Measurements from ENCODE around the gene DDIT3.

- TF ChIP-seq CTCF (IDR thresholded peaks at IDR 0.05; ENCODE audit: poor library complexity, severe bottlenecking), result no peak
- TF ChIP-seq MXI1 (conservative IDR thresholded peaks at IDR 0.05; ENCODE audit: poor library complexity, severe bottlenecking), result no peak
- no peak for TF ChIP-seq EP300 (conservative IDR thresholded peaks at IDR 0.05; ENCODE audit: poor library complexity, severe bottlenecking)
- TF ChIP-seq REST (IDR thresholded peaks at IDR 0.05; ENCODE audit: borderline replicate concordance), result no peak
- no peak for TF ChIP-seq EZH2 (IDR thresholded peaks at IDR 0.05; ENCODE audit: borderline replicate concordance, insufficient read depth, low read length, poor library complexity, severe bottlenecking)
Observed at GRCh38 chr12:57500213-57500612, 20.1 kb downstream of the DDIT3 start.
